Measurements from ENCODE around the gene SLC50A1. TPM values are rescaled to one million over a fixed set of nuclear protein-coding genes. Genes with fewer than 3 reads are reported as not detected.

Gene SLC50A1
- total RNA-seq, 1 donor from 2014 or later, result 27.8 TPM

GRCh38 chr1:155170806-155171205 lies 35.2 kb downstream of the SLC50A1 start:
- Mint-ChIP-seq H3K27ac (no peak overlapping the region), H3K36me3 (peaks cover 10% of the 10 kb centered on the region), H3K4me3 (no peak overlapping the region), H3K27me3 (peaks cover 7% of the 10 kb centered on the region), H3K4me1 (ENCODE audit: unreplicated experiment) (peaks cover 23% of the 10 kb centered on the region), H3K9me3 (no peaks in the 10 kb centered on the region)
- DNase-seq (ENCODE audit: extremely low spot score, unreplicated experiment), result peak; percentile 31
- TF ChIP-seq CTCF (conservative IDR thresholded peaks at IDR 0.05), result no peak

- H3K27me3 Mint-ChIP-seq, result peaks cover 7% of the 10 kb centered on the region
- H3K27ac Mint-ChIP-seq, result peak overlapping the region; percentile 99
- H3K4me1 Mint-ChIP-seq (ENCODE audit: unreplicated experiment), result peaks cover 30% of the 10 kb centered on the region
- peaks cover 10% of the 10 kb centered on the region for H3K36me3 Mint-ChIP-seq
- TF ChIP-seq CTCF (conservative IDR thresholded peaks at IDR 0.05), result no peak
- DNase-seq (ENCODE audit: extremely low spot score, unreplicated experiment), result peak; percentile 16
- peak overlapping the region; percentile 100 for H3K4me3 Mint-ChIP-seq
- no peaks in the 10 kb centered on the region for H3K9me3 Mint-ChIP-seq
Measured at GRCh38 chr1:155171836-155172731, 36.4 kb downstream of the SLC50A1 start.

GRCh38 chr1:155172732-155173477 lies 37.3 kb downstream of the SLC50A1 start, which contains the start of gene KRTCAP2:
TSS of gene KRTCAP2 (minus strand) at chr1:155173304. CDS start at chr1:155173224, 80 bp downstream.
- DNase-seq (ENCODE audit: extremely low spot score, unreplicated experiment), result peak; percentile 96
- H3K27me3 Mint-ChIP-seq, result peaks cover 3% of the 10 kb centered on the region
- peak; percentile 98 for TF ChIP-seq CTCF (conservative IDR thresholded peaks at IDR 0.05)
- H3K4me1 Mint-ChIP-seq (ENCODE audit: unreplicated experiment), result peaks cover 24% of the 10 kb centered on the region
- no peaks in the 10 kb centered on the region for H3K9me3 Mint-ChIP-seq
- H3K27ac Mint-ChIP-seq, result peak within 1 kb of the TSS; percentile 99
- peak within 1 kb of the TSS; percentile 100 for H3K4me3 Mint-ChIP-seq
- H3K36me3 Mint-ChIP-seq, result peaks cover 10% of the 10 kb centered on the region

GRCh38 chr1:155173478-155174323 lies 38.0 kb downstream of the SLC50A1 start, which contains the start of gene TRIM46:
TSS of gene TRIM46 (plus strand) at chr1:155173849. CDS start at chr1:155173967, 118 bp downstream.
- peak within 1 kb of the TSS; percentile 99 for H3K27ac Mint-ChIP-seq
- peak within 1 kb of the TSS; percentile 100 for H3K4me3 Mint-ChIP-seq
- no peaks in the 10 kb centered on the region for H3K9me3 Mint-ChIP-seq
- peaks cover 10% of the 10 kb centered on the region for H3K36me3 Mint-ChIP-seq
- TF ChIP-seq CTCF (conservative IDR thresholded peaks at IDR 0.05), result peak; percentile 55
- DNase-seq (ENCODE audit: extremely low spot score, unreplicated experiment), result peak; percentile 72
- peaks cover 3% of the 10 kb centered on the region for H3K27me3 Mint-ChIP-seq
- peaks cover 23% of the 10 kb centered on the region for H3K4me1 Mint-ChIP-seq (ENCODE audit: unreplicated experiment)

Measured in type B pancreatic cell (in vitro differentiated cells).